OCI-LY1 (cell line): Measurements from ENCODE around the gene KDM2A.

ENCODE experiments used
- CTCF ChIP-seq: fragments of 200-600 bp; sonication (generic), shearing (Covaris generic); IDR thresholded peaks from 2 replicates; pipeline ENCODE4 v1.5.1; 2017; ENCODE audit warnings: mild to moderate bottlenecking, antibody characterized with exemption, low read length, moderate library complexity, mixed read lengths
- EZH2 ChIP-seq: fragments of 200-600 bp; sonication (generic), shearing (Covaris generic); IDR thresholded peaks from 2 replicates; pipeline ENCODE4 v1.8.0; 2017; ENCODE audit warnings: borderline replicate concordance, mixed run types, mild to moderate bottlenecking, antibody characterized with exemption, low read length, moderate library complexity, mixed read lengths

GRCh38 chr11:67120881-67121710, 2.0 kb downstream of the KDM2A start:
- TF ChIP-seq CTCF (no peak), EZH2 (no peak)
